GM23338 (cell line): Measurements from ENCODE around the gene PODN. TPM values are rescaled to one million over a fixed set of nuclear protein-coding genes. Genes with fewer than 3 reads are reported as not detected.

Experiments
- ATAC-seq: fragments of 200-7000 bp; cut with Tn5 transposase; 3 replicates; pipeline ENCODE4 v1.9.1; 2020
- DNase-seq: peaks from one replicate; pipeline ENCODE4 v3.0.0-alpha.2; 2015; ENCODE audit warnings: low spot score
- H2AFZ ChIP-seq: fragments of 200-600 bp; sonication (generic); 2 replicates; pipeline ENCODE4 v1.8.0; 2016; ENCODE audit warnings: antibody characterized with exemption, mild to moderate bottlenecking, moderate library complexity
- H3F3A ChIP-seq: fragments of 200-600 bp; sonication (generic); replicated peaks from 2 replicates; pipeline ENCODE4 v1.8.0; 2017; ENCODE audit warnings: antibody characterized with exemption, mixed run types, low read depth
- H3K27ac ChIP-seq: fragments of 200-600 bp; sonication (generic); 2 replicates; pipeline ENCODE4 v1.6.1; 2016; ENCODE audit warnings: low read depth
- H3K27me3 ChIP-seq: fragments of 200-600 bp; sonication (generic); 2 replicates; pipeline ENCODE4 v1.8.0; 2016; ENCODE audit warnings: mild to moderate bottlenecking, mixed run types, moderate library complexity; ENCODE audit not compliant: insufficient read depth
- H3K36me3 ChIP-seq: fragments of 200-600 bp; sonication (generic); 2 replicates; pipeline ENCODE4 v1.8.0; 2016; ENCODE audit warnings: mild to moderate bottlenecking; ENCODE audit not compliant: insufficient read depth
- H3K4me1 ChIP-seq: fragments of 200-600 bp; sonication (generic); 2 replicates; pipeline ENCODE4 v1.8.0; 2016; ENCODE audit warnings: mild to moderate bottlenecking, moderate library complexity; ENCODE audit not compliant: insufficient read depth
- H3K4me2 ChIP-seq: fragments of 200-600 bp; sonication (generic); 2 replicates; pipeline ENCODE4 v1.7.1; 2017; ENCODE audit warnings: mixed run types
- H3K4me3 ChIP-seq: fragments of 200-600 bp; sonication (generic); 2 replicates; pipeline ENCODE4 v1.6.1; 2016; ENCODE audit warnings: mixed run types
- H3K79me2 ChIP-seq: fragments of 200-600 bp; sonication (generic); replicated peaks from 2 replicates; pipeline ENCODE4 v1.8.0; 2017; ENCODE audit warnings: mild to moderate bottlenecking; ENCODE audit not compliant: insufficient read depth
- H3K9me2 ChIP-seq: fragments of 200-600 bp; sonication (generic); 2 replicates; pipeline ENCODE4 v1.8.0; 2017; ENCODE audit not compliant: insufficient read depth
- H4K20me1 ChIP-seq: fragments of 200-600 bp; sonication (generic); replicated peaks from 2 replicates; pipeline ENCODE4 v1.8.0; 2017; ENCODE audit warnings: mild to moderate bottlenecking; ENCODE audit not compliant: insufficient read depth
- H3K27ac Mint-ChIP-seq: 2 replicates; pipeline ENCODE4 v1.8.0; 2020; ENCODE audit warnings: inconsistent platforms, mild to moderate bottlenecking, moderate library complexity, mixed read lengths
- H3K27me3 Mint-ChIP-seq: 3 replicates; pipeline ENCODE4 v1.8.0; 2022; ENCODE audit warnings: low read depth, mild to moderate bottlenecking, moderate library complexity, mixed read lengths, inconsistent platforms; ENCODE audit not compliant: insufficient read depth, poor library complexity
- H3K36me3 Mint-ChIP-seq: 3 replicates; pipeline ENCODE4 v1.8.0; 2021; ENCODE audit warnings: low read depth, mild to moderate bottlenecking, inconsistent platforms, moderate library complexity, mixed read lengths
- H3K4me1 Mint-ChIP-seq: 3 replicates; pipeline ENCODE4 v1.8.0; 2020; ENCODE audit warnings: mild to moderate bottlenecking, inconsistent platforms, mixed read lengths
- H3K4me3 Mint-ChIP-seq: 3 replicates; pipeline ENCODE4 v1.8.0; 2021; ENCODE audit warnings: moderate library complexity, mild to moderate bottlenecking, inconsistent platforms, mixed read lengths
- H3K9me3 Mint-ChIP-seq: 3 replicates; pipeline ENCODE4 v1.8.0; 2020; ENCODE audit warnings: moderate library complexity, mild to moderate bottlenecking, inconsistent platforms, mixed read lengths
- EZH2 ChIP-seq: fragments of 200-600 bp; sonication (generic); IDR thresholded peaks from one replicate; pipeline ENCODE4 v1.8.0; 2017; ENCODE audit warnings: antibody characterized with exemption, mild to moderate bottlenecking, low read depth; ENCODE audit not compliant: unreplicated experiment
- EZH2phosphoT487 ChIP-seq: fragments of 200-600 bp; sonication (generic); IDR thresholded peaks from one replicate; pipeline ENCODE4 v1.8.1; 2018; ENCODE audit warnings: antibody characterized with exemption; ENCODE audit not compliant: unreplicated experiment
- JUNB ChIP-seq: IDR thresholded peaks from one replicate; pipeline ENCODE4 v1.6.1; 2016; ENCODE audit warnings: antibody characterized with exemption; ENCODE audit not compliant: unreplicated experiment
- NANOG ChIP-seq: IDR thresholded peaks from 2 replicates; pipeline ENCODE4 v1.6.1; 2016; ENCODE audit warnings: antibody characterized with exemption, borderline replicate concordance
- POLR2AphosphoS5 ChIP-seq: IDR thresholded peaks from 2 replicates; pipeline ENCODE4 v1.6.1; 2016; ENCODE audit warnings: antibody characterized with exemption, low read depth
- STAT1 ChIP-seq: IDR thresholded peaks from one replicate; pipeline ENCODE4 v1.6.1; 2016; ENCODE audit warnings: antibody characterized with exemption; ENCODE audit not compliant: unreplicated experiment
- ZNF114 ChIP-seq: fragments of 250-450 bp; sonication (Bioruptor Pico); IDR thresholded peaks from 2 replicates; pipeline ENCODE4 v1.5.0; 2020; ENCODE audit warnings: mild to moderate bottlenecking, moderate library complexity
- ZNF331 ChIP-seq: fragments of 250-450 bp; sonication (Bioruptor Pico); IDR thresholded peaks from 2 replicates; pipeline ENCODE4 v1.5.0; 2020; ENCODE audit warnings: low read depth, mild to moderate bottlenecking, moderate library complexity
- polyA plus RNA-seq: library from polyadenylated mRNA; unstranded; fragments of >200 nt; fragmentation: Nextera tagmentation; extraction: Ambion mirVana; gene quantifications from 2 replicates; pipeline ENCODE4 v1.2.1, GENCODE V29; 2016
- total RNA-seq: library from RNA; depleted of rRNA; stranded (reverse); fragments of >200 nt; shearing (Covaris generic); gene quantifications from 2 replicates; pipeline ENCODE4 v1.2.3, GENCODE V29; 2014
- TF ChIP-seq, protein P1 (sequence below): IDR thresholded peaks from one replicate; pipeline ENCODE4 v1.6.1; 2018; ENCODE audit warnings: antibody characterized with exemption; ENCODE audit not compliant: unreplicated experiment
- TF ChIP-seq, protein P2 (sequence below): IDR thresholded peaks from 2 replicates; pipeline ENCODE4 v1.6.1; 2016; ENCODE audit warnings: antibody characterized with exemption

PODN gene
- total and polyA plus RNA-seq, 2 experiments from 2014 or later, result 0.16 to 0.24 TPM

DNA sequence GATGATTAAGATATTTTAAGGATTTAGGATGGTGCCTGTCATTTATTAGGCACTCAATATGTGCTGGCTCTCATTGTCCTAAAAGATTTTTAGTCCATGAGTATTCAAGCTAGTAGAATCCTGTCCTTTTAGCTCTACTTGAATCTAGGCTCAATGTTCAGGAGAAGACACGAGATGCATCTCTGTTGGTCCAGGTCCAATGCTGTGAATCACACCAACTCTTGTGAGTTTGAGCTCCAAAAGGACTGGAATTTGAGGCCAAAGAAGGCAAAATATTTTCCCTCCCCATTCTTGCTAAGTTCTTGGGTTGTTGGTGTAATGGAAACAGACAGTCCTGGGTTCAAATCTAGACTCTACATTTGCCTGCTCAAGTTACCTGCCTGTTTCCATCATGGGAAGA lies 1.4 kb upstream of the PODN start:
- no peak for TF ChIP-seq ZNF331 (CRISPR knock-in tag)
- no peak for TF ChIP-seq NANOG
- no peak for TF ChIP-seq ZNF114 (CRISPR knock-in tag)
- TF ChIP-seq, protein P1, sequence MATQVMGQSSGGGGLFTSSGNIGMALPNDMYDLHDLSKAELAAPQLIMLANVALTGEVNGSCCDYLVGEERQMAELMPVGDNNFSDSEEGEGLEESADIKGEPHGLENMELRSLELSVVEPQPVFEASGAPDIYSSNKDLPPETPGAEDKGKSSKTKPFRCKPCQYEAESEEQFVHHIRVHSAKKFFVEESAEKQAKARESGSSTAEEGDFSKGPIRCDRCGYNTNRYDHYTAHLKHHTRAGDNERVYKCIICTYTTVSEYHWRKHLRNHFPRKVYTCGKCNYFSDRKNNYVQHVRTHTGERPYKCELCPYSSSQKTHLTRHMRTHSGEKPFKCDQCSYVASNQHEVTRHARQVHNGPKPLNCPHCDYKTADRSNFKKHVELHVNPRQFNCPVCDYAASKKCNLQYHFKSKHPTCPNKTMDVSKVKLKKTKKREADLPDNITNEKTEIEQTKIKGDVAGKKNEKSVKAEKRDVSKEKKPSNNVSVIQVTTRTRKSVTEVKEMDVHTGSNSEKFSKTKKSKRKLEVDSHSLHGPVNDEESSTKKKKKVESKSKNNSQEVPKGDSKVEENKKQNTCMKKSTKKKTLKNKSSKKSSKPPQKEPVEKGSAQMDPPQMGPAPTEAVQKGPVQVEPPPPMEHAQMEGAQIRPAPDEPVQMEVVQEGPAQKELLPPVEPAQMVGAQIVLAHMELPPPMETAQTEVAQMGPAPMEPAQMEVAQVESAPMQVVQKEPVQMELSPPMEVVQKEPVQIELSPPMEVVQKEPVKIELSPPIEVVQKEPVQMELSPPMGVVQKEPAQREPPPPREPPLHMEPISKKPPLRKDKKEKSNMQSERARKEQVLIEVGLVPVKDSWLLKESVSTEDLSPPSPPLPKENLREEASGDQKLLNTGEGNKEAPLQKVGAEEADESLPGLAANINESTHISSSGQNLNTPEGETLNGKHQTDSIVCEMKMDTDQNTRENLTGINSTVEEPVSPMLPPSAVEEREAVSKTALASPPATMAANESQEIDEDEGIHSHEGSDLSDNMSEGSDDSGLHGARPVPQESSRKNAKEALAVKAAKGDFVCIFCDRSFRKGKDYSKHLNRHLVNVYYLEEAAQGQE, result no peak
- Histone ChIP-seq H4K20me1 (no peaks in the 10 kb centered on the region), H3K79me2 (no peaks in the 10 kb centered on the region), H2AFZ (no peak overlapping the region), H3K9me2 (no peaks in the 10 kb centered on the region), H3K27me3 (peaks cover 65% of the 10 kb centered on the region), H3K4me3 (no peak overlapping the region), H3K36me3 (no peaks in the 10 kb centered on the region), H3K4me2 (no peak overlapping the region), H3F3A (no peaks in the 10 kb centered on the region), H3K27ac (no peak overlapping the region), H3K4me1 (peaks cover 6% of the 10 kb centered on the region; the same call in 1 of the 2 replicates)
- Mint-ChIP-seq H3K4me3 (no peak overlapping the region), H3K4me1 (no peaks in the 10 kb centered on the region; the same call in 2 of the 3 replicates), H3K27ac (no peak overlapping the region), H3K27me3 (peaks cover 49% of the 10 kb centered on the region), H3K9me3 (no peaks in the 10 kb centered on the region), H3K36me3 (no peaks in the 10 kb centered on the region)
- no peak for DNase-seq
- ATAC-seq, result no peak

DNA sequence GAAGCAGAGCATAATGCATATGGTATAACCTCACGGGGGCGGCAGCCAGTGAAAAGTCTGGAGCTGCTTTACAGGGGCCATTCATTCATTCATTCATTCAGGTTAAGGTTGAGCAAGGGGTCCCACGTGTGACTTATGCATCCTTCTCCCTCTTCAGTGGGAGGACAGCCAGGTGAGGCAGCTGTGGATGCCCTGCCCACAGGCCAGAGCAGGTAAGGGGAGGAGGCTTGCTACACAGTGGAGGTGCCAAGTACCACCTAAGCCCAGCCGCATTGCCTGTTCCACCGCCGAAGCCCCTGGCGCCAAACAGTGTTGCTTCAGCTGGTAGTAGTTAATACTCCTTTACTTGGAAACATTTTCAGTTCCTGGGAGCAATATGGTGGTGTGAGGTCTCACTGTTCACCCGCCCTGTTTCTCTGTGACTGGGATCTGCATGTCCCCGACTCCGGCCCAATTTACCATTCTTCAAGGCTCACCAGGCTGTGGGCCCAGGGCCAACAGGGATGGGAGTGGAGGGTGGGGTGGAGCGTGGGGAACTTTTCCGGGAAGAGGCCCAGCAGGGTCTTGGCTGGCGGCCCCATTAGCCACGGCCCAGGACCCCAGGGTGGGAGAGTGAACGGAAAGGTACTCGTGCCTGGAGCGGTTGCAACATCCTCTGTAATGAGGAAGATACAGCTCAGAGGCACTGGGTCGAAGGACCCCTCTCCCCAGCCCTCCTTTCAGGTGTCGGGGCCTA lies 722 bp upstream of the PODN start:
- H3K9me3 Mint-ChIP-seq, result no peaks in the 10 kb centered on the region
- peak overlapping the region; percentile 85 for H3K4me3 ChIP-seq
- H3K79me2 ChIP-seq, result no peaks in the 10 kb centered on the region
- H3K27ac Mint-ChIP-seq, result no peak overlapping the region
- DNase-seq (no peak), ATAC-seq (peak; percentile 14; the same call in 1 of the 3 replicates)
- no peaks in the 10 kb centered on the region for H3F3A ChIP-seq
- no peaks in the 10 kb centered on the region for H4K20me1 ChIP-seq
- peak overlapping the region; percentile 95 for H3K4me2 ChIP-seq
- H3K9me2 ChIP-seq, result no peaks in the 10 kb centered on the region
- H3K4me1 ChIP-seq, result peaks cover 6% of the 10 kb centered on the region; the same call in 1 of the 2 replicates
- peaks cover 49% of the 10 kb centered on the region for H3K27me3 Mint-ChIP-seq
- no peaks in the 10 kb centered on the region; the same call in 2 of the 3 replicates for H3K4me1 Mint-ChIP-seq
- peaks cover 65% of the 10 kb centered on the region for H3K27me3 ChIP-seq
- peak overlapping the region; percentile 100 for H2AFZ ChIP-seq
- H3K4me3 Mint-ChIP-seq, result peak overlapping the region; percentile 72
- H3K27ac ChIP-seq, result no peak overlapping the region
- no peaks in the 10 kb centered on the region for H3K36me3 ChIP-seq
- no peaks in the 10 kb centered on the region for H3K36me3 Mint-ChIP-seq
- TF ChIP-seq STAT1 (no peak), JUNB (no peak), ZNF114 (CRISPR knock-in tag) (no peak), ZNF331 (CRISPR knock-in tag) (no peak), POLR2AphosphoS5 (no peak), EZH2phosphoT487 (no peak), EZH2 (no peak)
- TF ChIP-seq, protein P1, result no peak
- TF ChIP-seq, protein P2, sequence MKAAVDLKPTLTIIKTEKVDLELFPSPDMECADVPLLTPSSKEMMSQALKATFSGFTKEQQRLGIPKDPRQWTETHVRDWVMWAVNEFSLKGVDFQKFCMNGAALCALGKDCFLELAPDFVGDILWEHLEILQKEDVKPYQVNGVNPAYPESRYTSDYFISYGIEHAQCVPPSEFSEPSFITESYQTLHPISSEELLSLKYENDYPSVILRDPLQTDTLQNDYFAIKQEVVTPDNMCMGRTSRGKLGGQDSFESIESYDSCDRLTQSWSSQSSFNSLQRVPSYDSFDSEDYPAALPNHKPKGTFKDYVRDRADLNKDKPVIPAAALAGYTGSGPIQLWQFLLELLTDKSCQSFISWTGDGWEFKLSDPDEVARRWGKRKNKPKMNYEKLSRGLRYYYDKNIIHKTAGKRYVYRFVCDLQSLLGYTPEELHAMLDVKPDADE, result no peak
